OCI-LY3 (cell line): ENCODE data around the gene DOK5.

Experiments used
- H2AFZ ChIP-seq: fragments of 200-600, 300-600 bp; shearing (Covaris generic); 2 replicates; pipeline ENCODE4 v1.6.0; 2014; ENCODE audit warnings: antibody characterized with exemption, low read depth, low read length
- H3K27ac ChIP-seq: fragments of 200-600, 300-600 bp; sonication (generic); 2 replicates; pipeline ENCODE4 v1.5.1; 2014; ENCODE audit warnings: mild to moderate bottlenecking, low read length, moderate library complexity, mixed read lengths
- H3K27me3 ChIP-seq: fragments of 200-600, 300-600 bp; sonication (generic); 2 replicates; pipeline ENCODE4 v1.6.1; 2014; ENCODE audit warnings: low read depth, low read length, mixed read lengths
- H3K36me3 ChIP-seq: fragments of 200-600, 300-600 bp; sonication (generic); replicated peaks from 2 replicates; pipeline ENCODE3; 2014; ENCODE audit warnings: low read depth, low read length, mixed read lengths
- H3K4me1 ChIP-seq: fragments of 300-600, 200-600 bp; sonication (generic); 2 replicates; pipeline ENCODE4 v1.6.1; 2014; ENCODE audit warnings: low read length, mixed read lengths
- H3K4me2 ChIP-seq: fragments of 200-600, 300-600 bp; sonication (generic); 2 replicates; pipeline ENCODE4 v1.6.1; 2014; ENCODE audit warnings: low read length, mixed read lengths
- H3K4me3 ChIP-seq: fragments of 300-600, 200-600 bp; sonication (generic); 2 replicates; pipeline ENCODE4 v1.5.1; 2014; ENCODE audit warnings: antibody characterized with exemption, mild to moderate bottlenecking, low read length, moderate library complexity
- H3K79me2 ChIP-seq: fragments of 300-600, 200-600 bp; shearing (Covaris generic); 2 replicates; pipeline ENCODE4 v1.6.1; 2014; ENCODE audit warnings: mild to moderate bottlenecking, low read length, mixed read lengths
- H3K9ac ChIP-seq: fragments of 300-600, 200-600 bp; shearing (Covaris generic); 2 replicates; pipeline ENCODE4 v1.6.0; 2014; ENCODE audit warnings: mild to moderate bottlenecking, low read length, moderate library complexity
- H3K9me3 ChIP-seq: fragments of 200-600, 300-600 bp; shearing (Covaris generic); 2 replicates; pipeline ENCODE4 v1.6.1; 2014; ENCODE audit warnings: low read length, mixed read lengths; ENCODE audit not compliant: insufficient read depth
- H4K20me1 ChIP-seq: fragments of 200-600, 300-600 bp; sonication (generic); 2 replicates; pipeline ENCODE4 v1.6.1; 2016; ENCODE audit warnings: low read length, mixed read lengths; ENCODE audit not compliant: insufficient read depth
- CTCF ChIP-seq: fragments of 200-600, 300-600 bp; sonication (generic); IDR thresholded peaks from 2 replicates; pipeline ENCODE4 v1.5.1; 2014; ENCODE audit warnings: antibody characterized with exemption, low read length, low read depth
- EZH2phosphoT487 ChIP-seq: fragments of 200-600 bp; shearing (Covaris generic); IDR thresholded peaks from 2 replicates; pipeline ENCODE4 v1.6.1; 2018; ENCODE audit warnings: antibody characterized with exemption, mixed run types, low read depth

Gene DOK5

DNA sequence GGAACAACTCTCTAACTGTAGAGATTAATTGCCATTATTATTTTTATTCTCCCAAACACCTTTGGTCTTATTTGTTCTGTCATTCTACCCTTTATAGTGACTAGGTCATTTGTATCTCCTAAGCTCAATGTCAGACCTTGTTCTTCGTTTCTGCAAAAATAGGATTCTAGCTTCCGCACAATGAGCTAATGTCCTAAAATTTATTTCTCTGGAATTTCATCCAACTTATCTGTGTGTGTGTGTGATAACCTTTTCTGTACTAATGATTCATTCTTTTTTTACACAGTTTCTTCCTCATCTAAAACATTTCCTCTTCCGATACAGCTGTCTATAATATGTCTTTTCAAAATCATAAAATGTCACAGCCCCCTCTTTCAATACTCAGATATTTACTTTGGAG, 84.5 kb downstream of the DOK5 start:
- H4K20me1 ChIP-seq, result no peaks in the 10 kb centered on the region
- H3K36me3 ChIP-seq, result no peaks in the 10 kb centered on the region
- H3K4me2 ChIP-seq, result no peak overlapping the region
- no peak overlapping the region for H3K27ac ChIP-seq
- H3K4me1 ChIP-seq, result peaks cover 21% of the 10 kb centered on the region
- TF ChIP-seq EZH2phosphoT487 (no peak), CTCF (no peak)
- peaks cover 51% of the 10 kb centered on the region for H3K27me3 ChIP-seq
- no peaks in the 10 kb centered on the region for H3K79me2 ChIP-seq
- no peak overlapping the region for H3K9ac ChIP-seq
- H2AFZ ChIP-seq, result no peak overlapping the region
- H3K4me3 ChIP-seq, result no peak overlapping the region
- H3K9me3 ChIP-seq, result no peaks in the 10 kb centered on the region

DNA sequence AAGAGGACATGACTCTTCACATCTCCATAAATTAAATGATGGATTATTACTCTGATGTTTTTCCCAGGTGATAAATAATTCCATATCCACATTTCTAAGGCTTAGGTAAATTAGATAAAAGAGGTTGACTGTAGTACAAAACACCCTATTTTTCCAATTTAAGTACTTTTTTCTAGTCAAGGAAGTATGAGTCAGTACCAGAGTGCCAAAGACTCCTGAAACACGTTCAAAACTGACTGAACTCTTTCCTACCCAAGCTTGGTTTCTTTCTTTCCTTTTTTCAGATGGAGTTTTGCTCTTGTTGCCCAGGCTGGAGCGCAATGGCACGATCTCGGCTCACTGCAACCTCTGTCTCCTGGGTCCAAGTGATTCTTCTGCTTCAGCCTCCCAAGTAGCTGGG, 85.0 kb downstream of the DOK5 start:
- Histone ChIP-seq H3K9ac (no peak overlapping the region), H2AFZ (no peak overlapping the region), H3K27me3 (peaks cover 46% of the 10 kb centered on the region), H3K9me3 (no peaks in the 10 kb centered on the region), H3K4me1 (peaks cover 21% of the 10 kb centered on the region), H3K4me2 (no peak overlapping the region), H3K4me3 (no peak overlapping the region), H3K36me3 (no peaks in the 10 kb centered on the region), H4K20me1 (no peaks in the 10 kb centered on the region), H3K79me2 (no peaks in the 10 kb centered on the region), H3K27ac (no peak overlapping the region)
- TF ChIP-seq CTCF (no peak), EZH2phosphoT487 (no peak)

DNA sequence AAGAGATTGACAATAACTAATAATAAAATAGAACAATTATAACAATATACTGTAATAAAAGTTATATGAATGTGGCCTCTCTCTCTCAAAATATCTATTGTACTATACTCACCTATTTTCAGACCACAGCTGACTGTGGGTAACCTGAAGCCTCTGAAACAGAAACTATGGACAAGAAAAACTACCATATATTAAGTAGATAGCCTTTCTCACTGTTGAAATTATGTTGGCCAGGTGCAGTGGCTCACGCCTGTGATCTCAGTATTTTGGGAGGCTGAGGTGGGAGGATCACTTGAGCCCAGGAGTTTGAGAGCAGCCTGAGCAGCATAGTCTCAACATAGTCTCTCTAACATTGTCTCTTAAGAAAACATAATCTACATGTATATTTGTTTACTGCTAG, 89.9 kb downstream of the DOK5 start:
- H3K4me3 ChIP-seq, result no peak overlapping the region
- no peaks in the 10 kb centered on the region for H3K9me3 ChIP-seq
- H2AFZ ChIP-seq, result no peak overlapping the region
- no peaks in the 10 kb centered on the region for H3K79me2 ChIP-seq
- H3K27me3 ChIP-seq, result peaks cover 4% of the 10 kb centered on the region; the same call in 1 of the 2 replicates
- H3K36me3 ChIP-seq, result no peaks in the 10 kb centered on the region
- no peaks in the 10 kb centered on the region for H4K20me1 ChIP-seq
- no peak overlapping the region for H3K4me2 ChIP-seq
- no peaks in the 10 kb centered on the region for H3K4me1 ChIP-seq
- H3K9ac ChIP-seq, result no peak overlapping the region
- no peak overlapping the region for H3K27ac ChIP-seq
- TF ChIP-seq EZH2phosphoT487 (no peak), CTCF (no peak)

DNA sequence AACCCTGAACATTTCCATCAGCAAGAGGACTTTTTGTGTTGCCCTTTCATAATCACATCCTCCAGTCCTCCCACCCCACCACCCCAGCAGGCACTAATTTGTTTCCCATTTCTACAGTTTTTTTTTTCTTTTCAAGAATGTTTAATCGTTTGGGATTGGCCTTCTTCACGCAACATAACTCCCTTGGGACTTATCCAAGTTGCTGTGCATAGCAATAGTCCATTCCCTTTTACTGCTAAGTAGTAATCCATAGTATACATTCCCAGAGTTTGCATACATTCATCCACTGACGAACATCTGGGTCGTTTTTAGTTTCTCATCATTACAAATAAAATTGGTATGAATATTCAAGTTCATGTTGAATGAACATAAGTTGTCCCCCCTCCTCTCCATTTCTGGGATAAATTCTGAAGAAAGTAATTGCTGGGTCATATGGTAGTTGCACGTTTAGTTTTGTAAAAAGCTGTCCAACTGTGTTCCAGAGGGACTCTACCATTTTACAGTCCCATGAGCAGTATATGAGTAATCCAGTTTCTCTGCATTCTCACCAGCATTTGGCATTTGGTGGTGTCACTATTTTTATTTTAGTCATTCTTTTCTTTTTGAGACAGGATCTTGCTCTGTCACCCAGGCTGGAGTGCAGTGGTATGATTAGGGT, 90.8 kb downstream of the DOK5 start:
- Histone ChIP-seq H3K36me3 (no peaks in the 10 kb centered on the region), H3K79me2 (no peaks in the 10 kb centered on the region), H3K27ac (no peak overlapping the region), H3K4me3 (no peak overlapping the region), H3K9me3 (no peaks in the 10 kb centered on the region), H2AFZ (no peak overlapping the region), H3K4me2 (no peak overlapping the region), H4K20me1 (no peaks in the 10 kb centered on the region), H3K4me1 (no peaks in the 10 kb centered on the region), H3K27me3 (no peaks in the 10 kb centered on the region), H3K9ac (no peak overlapping the region)
- TF ChIP-seq EZH2phosphoT487 (no peak), CTCF (no peak)
